HG03558 (cell line): ENCODE results near the gene C1orf50.

Experiments
- ATAC-seq: cut with Tn5 transposase; IDR thresholded peaks from one replicate; pipeline ENCODE4 v1.9.1; 2021; ENCODE audit warnings: moderate number of reproducible peaks; ENCODE audit not compliant: unreplicated experiment; ENCODE audit errors: extremely low read depth

The C1orf50 gene

GRCh38 chr1:42757892-42758275, 9.2 kb upstream of the C1orf50 start:
- ATAC-seq = no peak

GRCh38 chr1:42758641-42759040, 8.4 kb upstream of the C1orf50 start:
- no peak for ATAC-seq

- ATAC-seq = no peak
Measured at GRCh38 chr1:42759114-42759513, 7.9 kb upstream of the C1orf50 start.

- no peak for ATAC-seq
Measured at GRCh38 chr1:42761567-42761966, 5.5 kb upstream of the C1orf50 start.

- ATAC-seq = no peak
Measured at GRCh38 chr1:42762269-42762668, 4.8 kb upstream of the C1orf50 start.

GRCh38 chr1:42765269-42765668, 1.8 kb upstream of the C1orf50 start:
- ATAC-seq = no peak

GRCh38 chr1:42765832-42766740, 963 bp upstream of the C1orf50 start:
- peak; percentile 13 for ATAC-seq

- peak; percentile 2 for ATAC-seq
Measured at GRCh38 chr1:42767510-42768000, 506 bp downstream of the C1orf50 start.

- no peak for ATAC-seq
Measured at GRCh38 chr1:42768172-42768571, 1.1 kb downstream of the C1orf50 start.

- ATAC-seq = no peak
Measured at GRCh38 chr1:42769811-42770210, 2.8 kb downstream of the C1orf50 start.

GRCh38 chr1:42773420-42773819, 6.4 kb downstream of the C1orf50 start:
- ATAC-seq = no peak

GRCh38 chr1:42774928-42775526, 8.0 kb downstream of the C1orf50 start:
- ATAC-seq = no peak

GRCh38 chr1:42776502-42776901, 9.5 kb downstream of the C1orf50 start:
- ATAC-seq = no peak

- ATAC-seq = no peak
Measured at GRCh38 chr1:42777852-42778251, 10.8 kb downstream of the C1orf50 start.

- ATAC-seq = no peak
Measured at GRCh38 chr1:42779725-42780124, 12.7 kb downstream of the C1orf50 start.

- no peak for ATAC-seq
Measured at GRCh38 chr1:42780176-42780575, 13.1 kb downstream of the C1orf50 start.

- ATAC-seq = no peak
Measured at GRCh38 chr1:42783092-42783491, 16.0 kb downstream of the C1orf50 start.

- no peak for ATAC-seq
Measured at GRCh38 chr1:42784547-42784945, 17.5 kb downstream of the C1orf50 start.

GRCh38 chr1:42784946-42785693, 18.1 kb downstream of the C1orf50 start, which contains the start of gene TMEM269:
TMEM269 (plus strand) TSS chr1:42784991; CDS start chr1:42789894, 4,903 bp downstream.
- no peak for ATAC-seq

GRCh38 chr1:42786097-42786496, 19.0 kb downstream of the C1orf50 start:
- ATAC-seq = no peak

GRCh38 chr1:42788021-42788420, 21.0 kb downstream of the C1orf50 start:
- no peak for ATAC-seq
